ENCODE data around the gene SCFD2.
"Not testable (repeated sequence)": the region's sequence is repeated elsewhere in the genome, so short reads cannot be mapped to it uniquely, and the experiment has no call there.

SCFD2 gene

GRCh38 chr4:53161051-53161786 lies 204.6 kb downstream of the SCFD2 start:
- no peak overlapping the region for H3K27ac Mint-ChIP-seq
- H3K36me3 Mint-ChIP-seq (ENCODE audit: insufficient read depth): no peaks in the 10 kb centered on the region
- H3K4me3 Mint-ChIP-seq: no peak overlapping the region

GRCh38 chr4:53156896-53157295 lies 209.0 kb downstream of the SCFD2 start:
- no peak for ATAC-seq (replicated peaks)
- DNase-seq: no peak
- Mint-ChIP-seq H3K27ac (no peak overlapping the region), H3K27me3 (no peaks in the 10 kb centered on the region), H3K4me3 (no peak overlapping the region), H3K36me3 (ENCODE audit: insufficient read depth) (no peaks in the 10 kb centered on the region), H3K9me3 (no peaks in the 10 kb centered on the region), H3K4me1 (ENCODE audit: low read depth in 2 of 2) (peaks cover 2 to 4% of the 10 kb centered on the region in 2 donors)

More at GRCh38 chr4:53161051-53161786, 204.6 kb downstream of the SCFD2 start:
- Mint-ChIP-seq H3K9me3 (no peaks in the 10 kb centered on the region), H3K4me1 (ENCODE audit: low read depth in 2 of 2) (peaks cover 1 to 4% of the 10 kb centered on the region in 2 donors), H3K27me3 (no peaks in the 10 kb centered on the region)
- DNase-seq (no peak), ATAC-seq (replicated peaks) (no peak)

- DNase-seq: no peak
- H3K27me3 Mint-ChIP-seq: no peaks in the 10 kb centered on the region
- no peaks in the 10 kb centered on the region for H3K9me3 Mint-ChIP-seq
- ATAC-seq (replicated peaks): no peak
- no peak overlapping the region for H3K4me3 Mint-ChIP-seq
- H3K4me1 Mint-ChIP-seq (ENCODE audit: low read depth in 2 of 2): peaks cover 0 to 2% of the 10 kb centered on the region in 2 donors
- H3K27ac Mint-ChIP-seq: no peak overlapping the region
- H3K36me3 Mint-ChIP-seq (ENCODE audit: insufficient read depth): no peaks in the 10 kb centered on the region
Observed at GRCh38 chr4:53152467-53152866, 213.4 kb downstream of the SCFD2 start.

- no peaks in the 10 kb centered on the region for H3K9me3 Mint-ChIP-seq
- DNase-seq (no peak), ATAC-seq (replicated peaks) (no peak)
- H3K36me3 Mint-ChIP-seq (ENCODE audit: insufficient read depth): no peaks in the 10 kb centered on the region
- no peaks in the 10 kb centered on the region for H3K27me3 Mint-ChIP-seq
- H3K4me3 Mint-ChIP-seq: no peak overlapping the region
- H3K27ac Mint-ChIP-seq: no peak overlapping the region
- peaks cover 0 to 2% of the 10 kb centered on the region in 2 donors for H3K4me1 Mint-ChIP-seq (ENCODE audit: low read depth in 2 of 2)
Observed at GRCh38 chr4:53151489-53151788, 214.4 kb downstream of the SCFD2 start.

- Mint-ChIP-seq H3K36me3 (ENCODE audit: insufficient read depth) (no peaks in the 10 kb centered on the region), H3K27ac (no peak overlapping the region), H3K9me3 (no peaks in the 10 kb centered on the region), H3K4me1 (ENCODE audit: low read depth in 2 of 2) (peaks cover 0 to 2% of the 10 kb centered on the region in 2 donors), H3K4me3 (no peak overlapping the region), H3K27me3 (no peaks in the 10 kb centered on the region)
- DNase-seq: no peak
- no peak for ATAC-seq (replicated peaks)
Observed at GRCh38 chr4:53150631-53151488, 215.0 kb downstream of the SCFD2 start.

GRCh38 chr4:53147711-53148110 lies 218.2 kb downstream of the SCFD2 start:
- H3K4me1 Mint-ChIP-seq (ENCODE audit: low read depth in 2 of 2): peaks cover 0 to 2% of the 10 kb centered on the region in 2 donors
- H3K9me3 Mint-ChIP-seq: no peaks in the 10 kb centered on the region
- H3K27me3 Mint-ChIP-seq: no peaks in the 10 kb centered on the region
- no peaks in the 10 kb centered on the region for H3K36me3 Mint-ChIP-seq (ENCODE audit: insufficient read depth)
- H3K4me3 Mint-ChIP-seq: no peak overlapping the region
- ATAC-seq (replicated peaks) (no peak), DNase-seq (no peak)
- no peak overlapping the region for H3K27ac Mint-ChIP-seq

- ATAC-seq (replicated peaks) (no peak), DNase-seq (no peak)
- Mint-ChIP-seq H3K27me3 (no peaks in the 10 kb centered on the region), H3K4me1 (ENCODE audit: low read depth in 2 of 2) (peaks cover 0 to 2% of the 10 kb centered on the region in 2 donors), H3K36me3 (ENCODE audit: insufficient read depth) (no peaks in the 10 kb centered on the region), H3K9me3 (no peaks in the 10 kb centered on the region), H3K4me3 (no peak overlapping the region), H3K27ac (no peak overlapping the region)
Observed at GRCh38 chr4:53147197-53147596, 218.7 kb downstream of the SCFD2 start.

GRCh38 chr4:53141308-53141707 lies 224.6 kb downstream of the SCFD2 start:
- ATAC-seq (replicated peaks) (no peak), DNase-seq (no peak)
- H3K4me3 Mint-ChIP-seq: no peak overlapping the region
- no peaks in the 10 kb centered on the region for H3K27me3 Mint-ChIP-seq
- no peaks in the 10 kb centered on the region for H3K4me1 Mint-ChIP-seq (ENCODE audit: low read depth in 2 of 2)
- no peak overlapping the region for H3K27ac Mint-ChIP-seq
- H3K36me3 Mint-ChIP-seq (ENCODE audit: insufficient read depth): no peaks in the 10 kb centered on the region
- no peaks in the 10 kb centered on the region for H3K9me3 Mint-ChIP-seq

- H3K36me3 Mint-ChIP-seq (ENCODE audit: insufficient read depth); DNase-seq; H3K4me1 Mint-ChIP-seq (ENCODE audit: low read depth in 2 of 2); H3K27me3 Mint-ChIP-seq; H3K27ac Mint-ChIP-seq; H3K4me3 Mint-ChIP-seq; H3K9me3 Mint-ChIP-seq; ATAC-seq (replicated peaks): not testable (repeated sequence)
Observed at GRCh38 chr4:53139256-53139655, 226.6 kb downstream of the SCFD2 start.

- peaks cover 0 to 2% of the 10 kb centered on the region in 2 donors for H3K9me3 Mint-ChIP-seq
- no peak for DNase-seq
- no peak overlapping the region for H3K27ac Mint-ChIP-seq
- no peak for ATAC-seq (replicated peaks)
- H3K36me3 Mint-ChIP-seq (ENCODE audit: insufficient read depth): no peaks in the 10 kb centered on the region
- peaks cover 0 to 4% of the 10 kb centered on the region in 2 donors for H3K4me1 Mint-ChIP-seq (ENCODE audit: low read depth in 2 of 2)
- no peaks in the 10 kb centered on the region for H3K27me3 Mint-ChIP-seq
- no peak overlapping the region for H3K4me3 Mint-ChIP-seq
Observed at GRCh38 chr4:53137468-53137867, 228.4 kb downstream of the SCFD2 start.

- ATAC-seq (replicated peaks) (no peak), DNase-seq (no peak)
- H3K4me1 Mint-ChIP-seq (ENCODE audit: low read depth in 2 of 2): peaks cover 0 to 4% of the 10 kb centered on the region in 2 donors
- H3K9me3 Mint-ChIP-seq: peaks cover 0 to 2% of the 10 kb centered on the region in 2 donors
- no peak overlapping the region for H3K27ac Mint-ChIP-seq
- H3K4me3 Mint-ChIP-seq: no peak overlapping the region
- no peaks in the 10 kb centered on the region for H3K36me3 Mint-ChIP-seq (ENCODE audit: insufficient read depth)
- H3K27me3 Mint-ChIP-seq: no peaks in the 10 kb centered on the region
Observed at GRCh38 chr4:53136954-53137353, 228.9 kb downstream of the SCFD2 start.

GRCh38 chr4:53132132-53132891 lies 233.5 kb downstream of the SCFD2 start:
- H3K4me3 Mint-ChIP-seq: no peak overlapping the region
- peaks cover 0 to 4% of the 10 kb centered on the region in 2 donors for H3K4me1 Mint-ChIP-seq (ENCODE audit: low read depth in 2 of 2)
- H3K27me3 Mint-ChIP-seq: no peaks in the 10 kb centered on the region
- no peaks in the 10 kb centered on the region for H3K36me3 Mint-ChIP-seq (ENCODE audit: insufficient read depth)
- no peak overlapping the region for H3K27ac Mint-ChIP-seq
- H3K9me3 Mint-ChIP-seq: peaks cover 0 to 2% of the 10 kb centered on the region in 2 donors
- DNase-seq: no peak
- ATAC-seq (replicated peaks): no peak

GRCh38 chr4:53131562-53131925 lies 234.3 kb downstream of the SCFD2 start:
- H3K9me3 Mint-ChIP-seq: peaks cover 0 to 2% of the 10 kb centered on the region in 2 donors
- ATAC-seq (replicated peaks) (no peak), DNase-seq (no peak)
- H3K27ac Mint-ChIP-seq: no peak overlapping the region
- H3K4me3 Mint-ChIP-seq: no peak overlapping the region
- H3K4me1 Mint-ChIP-seq (ENCODE audit: low read depth in 2 of 2): peaks cover 0 to 4% of the 10 kb centered on the region in 2 donors
- no peaks in the 10 kb centered on the region for H3K36me3 Mint-ChIP-seq (ENCODE audit: insufficient read depth)
- H3K27me3 Mint-ChIP-seq: no peaks in the 10 kb centered on the region

Measured in effector memory CD8-positive, alpha-beta T cell (primary cell).